Thyroid gland (tissue), 4 donors: ENCODE data around the gene CD99L2. TPM values are rescaled to one million over a fixed set of nuclear protein-coding genes. Genes with fewer than 3 reads are reported as not detected.
A peak's percentile ranks its signal among the peaks of the same experiment; 100 is the strongest.

Experiments used
- DNase-seq, 2 donors: peaks; one replicate each; pipeline ENCODE4 v3.0.0-alpha.2; 2019
- H3K27ac ChIP-seq, 3 donors: fragments of 200-600 bp; sonication (generic); 1 replicate in 2 of 3; 2 replicates in 1 of 3; pipeline ENCODE4 v1.5.1; 2016 to 2019; ENCODE audit warnings: mild to moderate bottlenecking in 1 of 3, moderate library complexity in 1 of 3
- H3K27me3 ChIP-seq: fragments of 200-600 bp; sonication (generic); one replicate; pipeline ENCODE4 v1.5.1; 2019
- H3K36me3 ChIP-seq, 2 donors: fragments of 200-600 bp; sonication (generic); one replicate each; pipeline ENCODE4 v1.5.1; 2016 to 2019
- H3K4me1 ChIP-seq, 2 donors: fragments of 200-600 bp; sonication (generic); one replicate each; pipeline ENCODE4 v1.5.1; 2017 to 2019
- H3K4me3 ChIP-seq, 3 donors: fragments of 200-600 bp; sonication (generic); replicated peaks in 1 of 3; 1 replicate in 2 of 3; 2 replicates in 1 of 3; pipeline ENCODE4 v1.5.1; 2016; ENCODE audit warnings: mild to moderate bottlenecking in 1 of 3
- H3K9me3 ChIP-seq: fragments of 200-600 bp; sonication (generic); one replicate; pipeline ENCODE4 v1.5.1; 2017
- CTCF ChIP-seq, 6 experiments: fragments of 200-600 bp in 3 of 6; fragments of 450-650 bp in 3 of 6; sonication (generic) in 3 of 6; IDR thresholded peaks; one replicate each; pipeline ENCODE4 v1.5.1; 2016 to 2019; ENCODE audit warnings: antibody characterized with exemption in 6 of 6, mild to moderate bottlenecking in 2 of 6, inconsistent platforms in 1 of 6, moderate library complexity in 1 of 6
- POLR2A ChIP-seq, 2 donors: fragments of 450-650 bp; IDR thresholded peaks; one replicate each; pipeline ENCODE4 v1.6.1; 2017; ENCODE audit warnings: antibody characterized with exemption in 2 of 2, mild to moderate bottlenecking in 2 of 2, moderate library complexity in 1 of 2
- WGBS, 2 donors: methylation state at CpG; one replicate each; pipeline ENCODE4 v1.1.5; 2017; 5-methylcytosine and 5-hydroxymethylcytosine counted together
- intact Hi-C: fragments of 100-400 bp; cut with DNase I; formaldehyde crosslinking; loops from one replicate; pipeline ENCODE4 v1.15.1; 2023
- total RNA-seq, 4 donors: library from RNA; depleted of rRNA; stranded (reverse); fragments of >200 nt; gene quantifications; one replicate each; pipeline ENCODE4 v1.2.3, GENCODE V29; 2016

Gene CD99L2
- total RNA-seq, 4 donors from 2014 or later, result 26.4 to 39.1 (median 31.2) TPM

GRCh38 chrX:150899191-150899757 is 806 bp upstream of the CD99L2 start:
- H3K4me3 ChIP-seq, result peak overlapping the region in 2 of 3 donors; percentile 25 to 47
- H3K4me1 ChIP-seq, result no peaks in the 10 kb centered on the region
- WGBS, 2 donors, result 0 to 20% methylated on average over 2 to 12 of the region's 42 CpGs
- intact Hi-C loops, result no loop called here
- TF ChIP-seq POLR2A (IDR thresholded peaks at IDR 0.05) (no peak), CTCF (IDR thresholded peaks at IDR 0.05) (no peak)
- H3K9me3 ChIP-seq, result no peaks in the 10 kb centered on the region
- peak; percentile 19 to 21 for DNase-seq
- H3K36me3 ChIP-seq, result no peaks in the 10 kb centered on the region
- no peaks in the 10 kb centered on the region for H3K27me3 ChIP-seq
- peak overlapping the region in 1 of 3 donors; percentile 52 for H3K27ac ChIP-seq

- peak; percentile 24 to 41 for DNase-seq
- 8 to 55% methylated on average over 2 to 7 of the region's 22 CpGs for WGBS, 2 donors
- Histone ChIP-seq H3K9me3 (no peaks in the 10 kb centered on the region), H3K27ac (peak overlapping the region in 1 of 3 donors; percentile 51), H3K4me1 (no peaks in the 10 kb centered on the region), H3K27me3 (no peaks in the 10 kb centered on the region), H3K36me3 (no peaks in the 10 kb centered on the region), H3K4me3 (peak overlapping the region in 2 of 3 donors; percentile 32 to 47)
- intact Hi-C loops, result no loop called here
- TF ChIP-seq CTCF (IDR thresholded peaks at IDR 0.05) (no peak), POLR2A (IDR thresholded peaks at IDR 0.05) (no peak)
These were observed 797 bp downstream of the CD99L2 start for GRCh38 chrX:150897421-150898320.

- 90 to 94% methylated on average over 5 to 6 of the region's 6 CpGs for WGBS, 2 donors
- TF ChIP-seq POLR2A (IDR thresholded peaks at IDR 0.05) (no peak), CTCF (IDR thresholded peaks at IDR 0.05) (no peak)
- intact Hi-C loops, result no loop called here
These were observed 1.8 kb downstream of the CD99L2 start for GRCh38 chrX:150896632-150897031.

GRCh38 chrX:150893936-150894335 is 4.5 kb downstream of the CD99L2 start:
- H3K4me3 ChIP-seq, result no peak overlapping the region
- 86 to 97% methylated on average over 5 of the region's 5 CpGs for WGBS, 2 donors
- TF ChIP-seq CTCF (IDR thresholded peaks at IDR 0.05) (no peak), POLR2A (IDR thresholded peaks at IDR 0.05) (no peak)
- no peaks in the 10 kb centered on the region for H3K9me3 ChIP-seq
- H3K4me1 ChIP-seq, result no peaks in the 10 kb centered on the region
- no peaks in the 10 kb centered on the region for H3K36me3 ChIP-seq
- intact Hi-C loops, result no loop called here
- H3K27ac ChIP-seq, result no peak overlapping the region
- H3K27me3 ChIP-seq, result no peaks in the 10 kb centered on the region
- no peak for DNase-seq

More at GRCh38 chrX:150896632-150897031, 1.8 kb downstream of the CD99L2 start:
- Histone ChIP-seq H3K4me3 (no peak overlapping the region), H3K27me3 (no peaks in the 10 kb centered on the region), H3K4me1 (no peaks in the 10 kb centered on the region), H3K27ac (no peak overlapping the region), H3K36me3 (no peaks in the 10 kb centered on the region), H3K9me3 (no peaks in the 10 kb centered on the region)
- DNase-seq, result no peak

GRCh38 chrX:150889131-150889530 is 9.3 kb downstream of the CD99L2 start:
- Histone ChIP-seq H3K9me3 (no peaks in the 10 kb centered on the region), H3K4me3 (no peak overlapping the region), H3K36me3 (no peaks in the 10 kb centered on the region), H3K27me3 (no peaks in the 10 kb centered on the region), H3K4me1 (no peaks in the 10 kb centered on the region), H3K27ac (no peak overlapping the region)
- WGBS, 2 donors, result 43 to 55% methylated on average over 3 of the region's 3 CpGs
- TF ChIP-seq CTCF (IDR thresholded peaks at IDR 0.05), result no peak
- no peak for TF ChIP-seq POLR2A (IDR thresholded peaks at IDR 0.05)
- intact Hi-C loops, result no loop called here
- DNase-seq, result no peak
